WTC11 (cell line): ENCODE data around the gene KCTD4. TPM values are rescaled to one million over a fixed set of nuclear protein-coding genes. Genes with fewer than 3 reads are reported as not detected.
A peak's percentile ranks its signal among the peaks of the same experiment; 100 is the strongest.

Experiments
- ATAC-seq: fragments of 200-7000 bp; cut with Tn5 transposase; 2 replicates; pipeline ENCODE4 v1.10.0; 2021; ENCODE audit warnings: mild to moderate bottlenecking, moderate library complexity
- CTCF ChIA-PET: fragments of 300-600 bp; sonication (Branson Sonifier 250); formaldehyde crosslinking; loops from one replicate; lab custom pipeline; 2021; ENCODE audit warnings: antibody characterized with exemption; lab: Charles Lee
- POLR2A ChIA-PET: fragments of 350-600 bp; sonication (Branson Sonifier 250); formaldehyde crosslinking; loops from one replicate; lab custom pipeline; 2021; ENCODE audit warnings: antibody characterized with exemption; lab: Charles Lee
- DNase-seq: peaks from one replicate; pipeline ENCODE4 v3.0.0; 2021; ENCODE audit warnings: low spot score
- H3K27ac Mint-ChIP-seq: 2 replicates; pipeline ENCODE4 v1.8.0; 2021; ENCODE audit warnings: mixed read lengths
- H3K27me3 Mint-ChIP-seq: 2 replicates; pipeline ENCODE4 v1.8.0; 2021; ENCODE audit warnings: low read depth, mild to moderate bottlenecking, moderate library complexity, mixed read lengths
- H3K36me3 Mint-ChIP-seq: 2 replicates; pipeline ENCODE4 v1.8.0; 2021; ENCODE audit warnings: mixed read lengths
- H3K4me1 Mint-ChIP-seq: 2 replicates; pipeline ENCODE4 v1.8.0; 2022; ENCODE audit warnings: mixed read lengths
- H3K4me3 Mint-ChIP-seq: 2 replicates; pipeline ENCODE4 v1.8.0; 2021; ENCODE audit warnings: mild to moderate bottlenecking, moderate library complexity, mixed read lengths
- H3K9me3 Mint-ChIP-seq: 2 replicates; pipeline ENCODE4 v1.8.0; 2021; ENCODE audit warnings: mixed read lengths
- ATF1 ChIP-seq: sonication (generic); formaldehyde crosslinking; IDR thresholded peaks from 2 replicates; pipeline ENCODE4 v1.8.1; 2023; ENCODE audit warnings: mild to moderate bottlenecking, moderate library complexity, missing genetic modification reagents
- CBFB ChIP-seq: sonication (generic); formaldehyde crosslinking; IDR thresholded peaks from 2 replicates; pipeline ENCODE4 v1.8.1; 2022; ENCODE audit warnings: mild to moderate bottlenecking, low read depth, missing genetic modification reagents
- CREB1 ChIP-seq: sonication (generic); formaldehyde crosslinking; IDR thresholded peaks from 2 replicates; pipeline ENCODE4 v1.8.0; 2023; ENCODE audit warnings: mild to moderate bottlenecking, missing genetic modification reagents
- ESRRA ChIP-seq: sonication (generic); formaldehyde crosslinking; IDR thresholded peaks from 2 replicates; pipeline ENCODE4 v1.8.1; 2022; ENCODE audit warnings: mild to moderate bottlenecking, missing genetic modification reagents, borderline replicate concordance
- GABPB1 ChIP-seq: sonication (generic); formaldehyde crosslinking; IDR thresholded peaks from 2 replicates; pipeline ENCODE4 v1.8.1; 2023; ENCODE audit warnings: mild to moderate bottlenecking, missing genetic modification reagents
- MXD4 ChIP-seq: fragments of 250-450 bp; sonication (Bioruptor Pico); IDR thresholded peaks from 2 replicates; pipeline ENCODE4 v1.8.0; 2021; ENCODE audit warnings: mild to moderate bottlenecking, moderate library complexity, borderline replicate concordance
- NFE2L1 ChIP-seq: sonication (generic); formaldehyde crosslinking; IDR thresholded peaks from 2 replicates; pipeline ENCODE4 v1.8.1; 2023; ENCODE audit warnings: missing genetic modification reagents
- NR2C2 ChIP-seq: sonication (generic); formaldehyde crosslinking; IDR thresholded peaks from 2 replicates; pipeline ENCODE4 v1.8.0; 2022; ENCODE audit warnings: mild to moderate bottlenecking, missing genetic modification reagents
- SP1 ChIP-seq: sonication (generic); formaldehyde crosslinking; conservative IDR thresholded peaks from 2 replicates; pipeline ENCODE4 v1.8.1; 2022; ENCODE audit warnings: missing genetic modification reagents
- TEAD4 ChIP-seq: sonication (generic); formaldehyde crosslinking; IDR thresholded peaks from 2 replicates; pipeline ENCODE4 v1.8.0; 2022; ENCODE audit warnings: mild to moderate bottlenecking, missing genetic modification reagents
- ZBTB21 ChIP-seq: sonication (generic); formaldehyde crosslinking; IDR thresholded peaks from 2 replicates; pipeline ENCODE4 v1.8.1; 2023; ENCODE audit warnings: mild to moderate bottlenecking, missing genetic modification reagents, borderline replicate concordance
- ZNF219 ChIP-seq: sonication (generic); formaldehyde crosslinking; IDR thresholded peaks from 2 replicates; pipeline ENCODE4 v1.8.0; 2023; ENCODE audit warnings: missing genetic modification reagents, mild to moderate bottlenecking, borderline replicate concordance
- ZNF317 ChIP-seq: sonication (generic); formaldehyde crosslinking; IDR thresholded peaks from 2 replicates; pipeline ENCODE4 v1.8.1; 2023; ENCODE audit warnings: low read depth, mild to moderate bottlenecking, moderate library complexity, missing genetic modification reagents, borderline replicate concordance
- total RNA-seq: library from RNA; stranded (reverse); gene quantifications from 3 replicates; pipeline ENCODE4 v1.2.3, GENCODE V29; 2021
- TF ChIP-seq, protein P1 (sequence below): sonication (generic); formaldehyde crosslinking; IDR thresholded peaks from 2 replicates; pipeline ENCODE4 v1.8.1; 2023; ENCODE audit warnings: mild to moderate bottlenecking, missing genetic modification reagents, borderline replicate concordance
- TF ChIP-seq, protein P2 (sequence below): sonication (generic); formaldehyde crosslinking; IDR thresholded peaks from 2 replicates; pipeline ENCODE4 v1.8.1; 2023; ENCODE audit warnings: mild to moderate bottlenecking, moderate library complexity, missing genetic modification reagents
- TF ChIP-seq, protein P3 (sequence below): sonication (generic); formaldehyde crosslinking; IDR thresholded peaks from 2 replicates; pipeline ENCODE4 v1.8.0; 2022; ENCODE audit warnings: mild to moderate bottlenecking, missing genetic modification reagents
- TF ChIP-seq, protein P4 (sequence below): sonication (generic); formaldehyde crosslinking; IDR thresholded peaks from 2 replicates; pipeline ENCODE4 v1.8.1; 2022; ENCODE audit warnings: low read depth, mild to moderate bottlenecking, moderate library complexity, missing genetic modification reagents, borderline replicate concordance
- TF ChIP-seq, protein P5 (sequence below): sonication (generic); formaldehyde crosslinking; IDR thresholded peaks from 2 replicates; pipeline ENCODE4 v1.8.0; 2022; ENCODE audit warnings: mild to moderate bottlenecking, missing genetic modification reagents
- TF ChIP-seq, protein P6 (sequence below): sonication (generic); formaldehyde crosslinking; IDR thresholded peaks from 2 replicates; pipeline ENCODE4 v1.8.1; 2023; ENCODE audit warnings: mild to moderate bottlenecking, missing genetic modification reagents, moderate library complexity

The KCTD4 gene
- total RNA-seq, 1 experiment from 2014 or later, result not detected

DNA sequence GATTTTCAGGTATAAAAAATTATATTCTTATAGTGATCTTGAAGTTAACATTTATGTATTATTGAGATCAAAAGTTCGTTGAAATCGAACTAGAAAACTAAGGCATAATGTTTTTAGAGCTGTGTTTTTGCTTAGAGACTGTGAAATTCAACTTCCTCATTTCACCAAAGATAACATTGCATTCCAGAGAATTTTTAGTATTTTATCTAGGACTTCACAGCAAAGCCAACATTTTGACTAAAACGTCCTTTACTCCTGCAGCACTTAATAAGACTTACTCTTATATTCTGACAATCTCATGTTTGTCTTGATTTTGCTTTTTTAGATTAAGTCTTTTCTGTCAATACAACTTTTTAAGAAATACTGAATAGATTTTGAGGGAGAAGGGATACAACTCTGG, 4.7 kb downstream of the KCTD4 start (continued):
- TF ChIP-seq, protein P1, sequence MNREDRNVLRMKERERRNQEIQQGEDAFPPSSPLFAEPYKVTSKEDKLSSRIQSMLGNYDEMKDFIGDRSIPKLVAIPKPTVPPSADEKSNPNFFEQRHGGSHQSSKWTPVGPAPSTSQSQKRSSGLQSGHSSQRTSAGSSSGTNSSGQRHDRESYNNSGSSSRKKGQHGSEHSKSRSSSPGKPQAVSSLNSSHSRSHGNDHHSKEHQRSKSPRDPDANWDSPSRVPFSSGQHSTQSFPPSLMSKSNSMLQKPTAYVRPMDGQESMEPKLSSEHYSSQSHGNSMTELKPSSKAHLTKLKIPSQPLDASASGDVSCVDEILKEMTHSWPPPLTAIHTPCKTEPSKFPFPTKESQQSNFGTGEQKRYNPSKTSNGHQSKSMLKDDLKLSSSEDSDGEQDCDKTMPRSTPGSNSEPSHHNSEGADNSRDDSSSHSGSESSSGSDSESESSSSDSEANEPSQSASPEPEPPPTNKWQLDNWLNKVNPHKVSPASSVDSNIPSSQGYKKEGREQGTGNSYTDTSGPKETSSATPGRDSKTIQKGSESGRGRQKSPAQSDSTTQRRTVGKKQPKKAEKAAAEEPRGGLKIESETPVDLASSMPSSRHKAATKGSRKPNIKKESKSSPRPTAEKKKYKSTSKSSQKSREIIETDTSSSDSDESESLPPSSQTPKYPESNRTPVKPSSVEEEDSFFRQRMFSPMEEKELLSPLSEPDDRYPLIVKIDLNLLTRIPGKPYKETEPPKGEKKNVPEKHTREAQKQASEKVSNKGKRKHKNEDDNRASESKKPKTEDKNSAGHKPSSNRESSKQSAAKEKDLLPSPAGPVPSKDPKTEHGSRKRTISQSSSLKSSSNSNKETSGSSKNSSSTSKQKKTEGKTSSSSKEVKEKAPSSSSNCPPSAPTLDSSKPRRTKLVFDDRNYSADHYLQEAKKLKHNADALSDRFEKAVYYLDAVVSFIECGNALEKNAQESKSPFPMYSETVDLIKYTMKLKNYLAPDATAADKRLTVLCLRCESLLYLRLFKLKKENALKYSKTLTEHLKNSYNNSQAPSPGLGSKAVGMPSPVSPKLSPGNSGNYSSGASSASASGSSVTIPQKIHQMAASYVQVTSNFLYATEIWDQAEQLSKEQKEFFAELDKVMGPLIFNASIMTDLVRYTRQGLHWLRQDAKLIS, result no peak

DNA sequence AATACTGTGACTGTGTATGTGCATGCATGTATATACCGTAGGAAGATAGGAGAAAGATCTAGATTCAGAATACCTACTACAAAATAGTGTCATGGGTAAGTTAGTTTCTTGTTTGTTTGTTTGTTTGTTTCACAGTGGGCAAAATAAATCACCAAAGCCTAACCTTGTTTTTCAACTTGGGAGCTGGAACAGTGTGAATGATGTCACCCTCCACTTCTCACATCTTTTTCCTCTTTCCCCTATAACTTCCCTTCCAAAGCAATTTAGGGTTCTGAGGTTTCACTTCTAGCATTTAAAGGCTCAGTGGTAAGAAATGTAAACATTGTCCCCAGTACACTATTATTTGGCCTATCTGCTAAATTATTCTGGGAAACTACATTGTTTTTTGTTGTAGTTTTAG, 5.4 kb downstream of the KCTD4 start:
- H3K4me1 Mint-ChIP-seq, result peaks cover 30% of the 10 kb centered on the region
- H3K9me3 Mint-ChIP-seq, result no peaks in the 10 kb centered on the region
- no peaks in the 10 kb centered on the region for H3K36me3 Mint-ChIP-seq
- DNase-seq (no peak), ATAC-seq (no peak)
- CTCF ChIA-PET, result no interaction called here
- H3K27me3 Mint-ChIP-seq, result no peaks in the 10 kb centered on the region
- TF ChIP-seq ATF1 (CRISPR knock-in tag) (no peak), ZBTB21 (no peak), MXD4 (CRISPR knock-in tag) (no peak), CBFB (CRISPR knock-in tag) (no peak), NR2C2 (CRISPR knock-in tag) (no peak), NFE2L1 (CRISPR knock-in tag) (no peak), ZNF317 (CRISPR knock-in tag) (no peak), ZNF219 (no peak), GABPB1 (CRISPR knock-in tag) (no peak), ESRRA (CRISPR knock-in tag) (no peak), TEAD4 (CRISPR knock-in tag) (no peak), CREB1 (CRISPR knock-in tag) (no peak), SP1 (CRISPR knock-in tag) (no peak)
- TF ChIP-seq, protein P2, sequence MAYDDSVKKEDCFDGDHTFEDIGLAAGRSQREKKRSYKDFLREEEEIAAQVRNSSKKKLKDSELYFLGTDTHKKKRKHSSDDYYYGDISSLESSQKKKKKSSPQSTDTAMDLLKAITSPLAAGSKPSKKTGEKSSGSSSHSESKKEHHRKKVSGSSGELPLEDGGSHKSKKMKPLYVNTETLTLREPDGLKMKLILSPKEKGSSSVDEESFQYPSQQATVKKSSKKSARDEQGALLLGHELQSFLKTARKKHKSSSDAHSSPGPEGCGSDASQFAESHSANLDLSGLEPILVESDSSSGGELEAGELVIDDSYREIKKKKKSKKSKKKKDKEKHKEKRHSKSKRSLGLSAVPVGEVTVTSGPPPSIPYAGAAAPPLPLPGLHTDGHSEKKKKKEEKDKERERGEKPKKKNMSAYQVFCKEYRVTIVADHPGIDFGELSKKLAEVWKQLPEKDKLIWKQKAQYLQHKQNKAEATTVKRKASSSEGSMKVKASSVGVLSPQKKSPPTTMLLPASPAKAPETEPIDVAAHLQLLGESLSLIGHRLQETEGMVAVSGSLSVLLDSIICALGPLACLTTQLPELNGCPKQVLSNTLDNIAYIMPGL, result no peak
- TF ChIP-seq, protein P3, sequence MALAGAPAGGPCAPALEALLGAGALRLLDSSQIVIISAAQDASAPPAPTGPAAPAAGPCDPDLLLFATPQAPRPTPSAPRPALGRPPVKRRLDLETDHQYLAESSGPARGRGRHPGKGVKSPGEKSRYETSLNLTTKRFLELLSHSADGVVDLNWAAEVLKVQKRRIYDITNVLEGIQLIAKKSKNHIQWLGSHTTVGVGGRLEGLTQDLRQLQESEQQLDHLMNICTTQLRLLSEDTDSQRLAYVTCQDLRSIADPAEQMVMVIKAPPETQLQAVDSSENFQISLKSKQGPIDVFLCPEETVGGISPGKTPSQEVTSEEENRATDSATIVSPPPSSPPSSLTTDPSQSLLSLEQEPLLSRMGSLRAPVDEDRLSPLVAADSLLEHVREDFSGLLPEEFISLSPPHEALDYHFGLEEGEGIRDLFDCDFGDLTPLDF (CRISPR knock-in tag), result no peak
- TF ChIP-seq, protein P4, sequence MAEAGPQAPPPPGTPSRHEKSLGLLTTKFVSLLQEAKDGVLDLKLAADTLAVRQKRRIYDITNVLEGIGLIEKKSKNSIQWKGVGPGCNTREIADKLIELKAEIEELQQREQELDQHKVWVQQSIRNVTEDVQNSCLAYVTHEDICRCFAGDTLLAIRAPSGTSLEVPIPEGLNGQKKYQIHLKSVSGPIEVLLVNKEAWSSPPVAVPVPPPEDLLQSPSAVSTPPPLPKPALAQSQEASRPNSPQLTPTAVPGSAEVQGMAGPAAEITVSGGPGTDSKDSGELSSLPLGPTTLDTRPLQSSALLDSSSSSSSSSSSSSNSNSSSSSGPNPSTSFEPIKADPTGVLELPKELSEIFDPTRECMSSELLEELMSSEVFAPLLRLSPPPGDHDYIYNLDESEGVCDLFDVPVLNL (CRISPR knock-in tag), result no peak
- TF ChIP-seq, protein P5, sequence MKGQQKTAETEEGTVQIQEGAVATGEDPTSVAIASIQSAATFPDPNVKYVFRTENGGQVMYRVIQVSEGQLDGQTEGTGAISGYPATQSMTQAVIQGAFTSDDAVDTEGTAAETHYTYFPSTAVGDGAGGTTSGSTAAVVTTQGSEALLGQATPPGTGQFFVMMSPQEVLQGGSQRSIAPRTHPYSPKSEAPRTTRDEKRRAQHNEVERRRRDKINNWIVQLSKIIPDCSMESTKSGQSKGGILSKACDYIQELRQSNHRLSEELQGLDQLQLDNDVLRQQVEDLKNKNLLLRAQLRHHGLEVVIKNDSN, result no peak
- TF ChIP-seq, protein P6, sequence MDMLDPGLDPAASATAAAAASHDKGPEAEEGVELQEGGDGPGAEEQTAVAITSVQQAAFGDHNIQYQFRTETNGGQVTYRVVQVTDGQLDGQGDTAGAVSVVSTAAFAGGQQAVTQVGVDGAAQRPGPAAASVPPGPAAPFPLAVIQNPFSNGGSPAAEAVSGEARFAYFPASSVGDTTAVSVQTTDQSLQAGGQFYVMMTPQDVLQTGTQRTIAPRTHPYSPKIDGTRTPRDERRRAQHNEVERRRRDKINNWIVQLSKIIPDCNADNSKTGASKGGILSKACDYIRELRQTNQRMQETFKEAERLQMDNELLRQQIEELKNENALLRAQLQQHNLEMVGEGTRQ (CRISPR knock-in tag), result no peak
- peak overlapping the region; percentile 10; the same call in 1 of the 2 replicates for H3K27ac Mint-ChIP-seq
- H3K4me3 Mint-ChIP-seq, result no peak overlapping the region
- POLR2A ChIA-PET, result no interaction called here
